NCI-H526 (cell line): ENCODE results near the gene ATP2A3.

Experiments used
- DNase-seq, 2 experiments: peaks; one replicate each; lab custom pipeline; 2025; lab: John Stamatoyannopoulos, UW

Gene ATP2A3

DNA sequence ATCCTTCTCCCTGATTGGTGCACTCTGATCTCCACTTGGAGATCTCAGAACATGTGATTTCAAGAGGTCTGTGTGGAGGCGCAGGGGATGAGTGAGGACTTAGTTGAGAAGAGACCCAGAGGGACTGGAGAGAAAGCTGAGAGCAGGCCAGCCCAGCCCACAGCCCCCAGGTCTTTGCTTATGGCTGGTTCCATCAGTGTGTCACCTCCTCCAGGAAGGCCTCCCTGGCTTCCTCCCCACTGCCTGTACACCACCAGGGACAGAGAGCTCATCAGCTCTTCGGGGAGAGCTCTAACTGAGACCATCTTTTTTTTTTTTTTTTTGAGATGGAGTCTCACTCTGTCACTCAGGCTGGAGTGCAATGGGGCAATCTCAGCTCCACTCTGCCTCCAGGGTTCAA is 51.4 kb downstream of the ATP2A3 start:
- no peak for DNase-seq

DNA sequence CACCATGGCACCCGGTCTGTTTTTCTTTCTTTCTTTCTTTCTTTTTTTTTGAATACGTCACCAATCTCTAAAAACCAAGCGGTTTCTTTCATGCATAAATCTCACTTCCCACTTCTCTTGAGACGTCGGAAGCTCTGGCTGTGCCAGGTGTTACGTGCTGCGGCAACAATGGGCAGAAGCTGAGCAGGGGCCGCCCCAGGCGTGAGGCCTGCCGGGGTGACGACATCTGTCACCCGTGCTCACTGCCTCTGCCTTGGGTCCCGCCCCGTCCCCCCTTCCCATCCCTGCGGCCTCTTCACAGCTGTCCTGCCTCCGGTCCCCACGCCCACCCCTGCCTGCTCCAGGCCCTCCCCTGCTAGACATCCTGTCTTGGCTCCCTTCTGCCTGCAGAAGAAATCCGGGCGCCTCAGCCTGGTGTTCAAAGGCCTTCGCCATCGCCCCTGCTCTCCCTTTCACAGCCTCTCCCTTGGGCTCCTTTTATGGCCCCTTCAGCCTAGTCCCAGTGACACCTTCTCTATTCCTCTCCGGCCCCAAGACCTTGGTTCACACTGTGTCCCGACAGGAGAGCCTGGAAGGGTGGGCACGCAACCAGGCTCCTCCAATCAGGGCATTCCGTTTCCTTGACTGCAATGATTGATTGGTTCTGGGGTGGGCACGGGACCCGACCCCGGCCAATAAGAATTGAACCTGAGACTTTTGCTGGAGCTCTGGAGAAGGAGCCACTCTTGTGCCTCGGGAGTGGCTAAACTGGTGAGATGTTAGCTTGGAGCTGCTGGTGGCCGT is 52.8 kb downstream of the ATP2A3 start:
- no peak for DNase-seq

DNA sequence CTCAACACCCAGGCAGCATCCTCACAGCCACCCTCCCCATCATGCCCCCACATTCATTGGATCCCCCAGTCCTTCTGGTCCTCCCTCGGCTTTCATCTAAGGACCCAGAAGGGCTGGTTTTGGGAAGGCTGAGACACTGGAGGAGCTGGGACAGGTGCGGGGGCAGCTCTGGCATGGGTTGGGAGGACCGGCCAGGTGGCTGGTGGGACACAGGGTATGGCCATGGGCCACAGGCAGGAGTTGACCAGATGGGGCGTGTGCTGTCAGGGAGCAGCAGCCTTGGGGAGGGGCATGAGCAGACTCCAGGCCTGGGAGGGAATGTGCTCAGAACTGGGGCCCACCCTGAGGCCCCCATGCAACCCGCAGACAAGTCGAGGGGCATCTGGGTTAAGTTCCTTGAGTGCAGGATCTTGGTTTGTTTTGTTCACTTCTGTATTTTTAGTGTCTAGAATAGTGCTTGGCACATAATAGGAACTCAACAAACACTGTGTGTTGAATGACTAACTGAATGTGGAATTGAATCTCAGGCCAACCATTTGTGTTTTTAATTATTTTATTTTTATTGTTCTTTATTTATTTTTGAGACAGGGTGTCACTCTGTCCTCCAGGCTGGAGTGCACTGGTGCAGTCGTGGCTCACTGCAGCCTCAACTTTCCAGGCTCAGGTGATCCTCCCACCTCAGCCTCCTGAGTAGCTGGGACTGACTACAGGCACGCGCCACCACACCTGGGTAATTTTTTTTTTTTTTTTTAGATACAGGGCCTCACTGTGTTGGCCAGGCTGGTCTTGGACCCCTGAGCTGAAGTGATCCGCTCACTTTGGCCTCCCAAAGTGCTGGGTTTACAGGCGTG is 53.6 kb downstream of the ATP2A3 start:
- DNase-seq, result no peak

DNA sequence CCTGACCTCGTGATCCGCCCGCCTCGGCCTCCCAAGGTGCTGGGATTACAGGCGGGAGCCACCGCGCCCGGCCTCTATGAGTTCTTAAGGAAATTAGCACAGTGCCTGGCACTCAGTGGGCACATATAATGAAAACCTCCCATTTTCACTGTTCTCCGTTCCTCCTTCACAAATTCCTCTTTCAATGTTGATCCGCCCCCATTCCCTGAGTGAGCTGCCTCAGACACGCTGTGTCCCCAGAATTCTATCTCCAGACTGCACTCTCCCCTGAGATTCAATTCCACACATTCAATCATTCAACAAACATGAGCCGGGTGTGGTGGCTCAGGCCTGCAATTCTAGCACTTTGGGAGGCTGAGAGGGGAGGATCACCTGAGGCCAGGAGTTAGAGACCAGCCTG is 55.0 kb downstream of the ATP2A3 start:
- no peak for DNase-seq

DNA sequence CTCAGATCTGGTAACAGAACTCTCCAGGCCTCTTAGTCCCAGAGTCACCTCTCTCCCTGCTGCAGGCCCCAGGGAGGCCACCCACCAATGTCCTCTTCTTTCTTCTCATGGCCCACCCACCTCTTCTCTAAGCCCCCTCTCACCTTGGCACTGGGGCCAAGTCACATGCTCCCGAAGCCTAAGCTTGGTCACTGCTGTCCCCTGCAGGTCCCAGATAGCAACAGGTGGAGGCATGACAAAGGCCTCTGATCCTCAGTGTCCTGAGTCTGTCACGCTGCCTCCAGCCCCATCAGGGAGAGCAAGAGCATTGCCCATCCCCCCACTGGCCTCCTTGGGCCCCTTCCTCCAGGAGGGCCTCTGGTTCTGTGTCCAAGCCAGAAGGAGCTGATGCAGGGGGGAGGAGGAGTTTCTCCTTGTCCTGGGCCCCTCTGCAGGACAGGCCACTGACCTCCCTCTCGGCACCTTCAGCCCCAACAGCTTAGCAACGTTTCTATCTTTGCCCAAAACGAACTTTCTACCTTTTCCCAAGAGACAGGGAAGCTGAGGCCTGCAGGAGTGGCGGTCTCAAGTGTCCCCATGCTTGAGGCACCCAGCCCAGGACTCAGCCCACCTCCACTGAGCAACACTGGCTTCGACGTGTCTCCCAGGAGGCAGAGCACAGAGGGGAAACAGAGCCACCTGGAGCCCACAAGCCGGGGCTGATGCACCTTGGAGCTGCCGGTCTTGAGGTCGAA is 56.6 kb downstream of the ATP2A3 start:
- DNase-seq, result no peak

DNA sequence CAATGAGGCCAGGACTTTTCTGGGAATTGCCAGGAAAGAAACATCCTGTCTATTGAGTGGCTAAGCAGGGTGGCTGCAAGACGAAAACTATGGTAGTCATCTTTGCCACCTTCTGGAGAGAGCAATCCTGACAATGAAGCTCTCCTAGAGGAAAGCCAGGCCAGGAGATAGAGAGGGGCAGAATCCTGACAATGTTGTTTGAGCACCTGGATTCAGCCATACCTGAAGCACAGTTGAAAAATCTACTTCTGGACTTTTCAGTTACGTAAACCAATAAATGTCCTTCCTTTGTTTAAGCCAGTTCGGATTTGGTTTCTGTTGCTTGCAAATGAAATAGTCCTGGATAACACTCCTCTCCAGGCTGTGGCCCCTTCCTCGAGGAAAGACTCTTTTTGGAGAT is 57.4 kb downstream of the ATP2A3 start:
- no peak for DNase-seq

DNA sequence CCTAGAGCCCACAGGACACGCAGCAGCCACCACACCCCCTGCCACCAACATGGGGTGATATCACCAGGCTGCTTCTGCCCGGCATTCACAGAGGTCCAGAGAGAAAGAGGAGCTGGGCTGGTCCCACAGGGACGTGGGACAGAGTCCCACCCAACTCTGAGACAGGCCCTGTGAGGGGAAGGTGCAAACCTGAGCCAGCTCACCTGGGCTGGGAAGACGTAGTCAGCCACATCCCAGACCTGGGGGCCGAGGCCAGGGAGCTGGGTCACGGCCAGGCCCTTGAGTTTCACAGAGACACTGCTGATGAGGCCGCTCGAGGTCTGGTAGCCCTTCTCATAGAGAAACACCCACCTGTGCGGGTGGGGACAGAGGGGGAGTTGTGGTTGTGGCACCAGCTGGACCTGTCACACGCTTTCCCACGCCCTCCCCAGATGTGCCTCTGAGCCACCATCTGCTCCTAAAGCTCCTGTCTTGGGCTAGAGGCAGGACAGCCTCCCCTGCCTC is 59.2 kb downstream of the ATP2A3 start:
- DNase-seq, result no peak

DNA sequence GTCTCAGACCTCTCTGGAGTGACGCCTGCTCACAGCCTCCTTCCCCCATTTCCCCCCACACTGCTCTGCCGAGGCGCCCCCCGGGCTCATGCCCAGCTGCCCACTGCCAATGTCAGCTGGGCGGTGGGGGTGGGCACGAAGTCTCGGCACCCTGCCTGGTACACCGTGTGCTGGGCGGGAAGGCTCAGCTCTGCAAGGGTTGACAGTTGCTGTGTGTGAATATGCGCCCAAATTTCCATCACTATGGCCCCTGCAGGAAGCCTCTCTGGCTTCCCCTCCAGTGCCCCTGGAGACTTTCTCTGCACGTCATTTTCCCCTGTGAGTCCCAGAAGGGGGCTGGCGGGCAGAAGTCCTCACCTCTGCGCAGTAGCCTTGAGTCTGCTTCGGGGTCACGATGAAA is 59.7 kb downstream of the ATP2A3 start:
- no peak for DNase-seq

DNA sequence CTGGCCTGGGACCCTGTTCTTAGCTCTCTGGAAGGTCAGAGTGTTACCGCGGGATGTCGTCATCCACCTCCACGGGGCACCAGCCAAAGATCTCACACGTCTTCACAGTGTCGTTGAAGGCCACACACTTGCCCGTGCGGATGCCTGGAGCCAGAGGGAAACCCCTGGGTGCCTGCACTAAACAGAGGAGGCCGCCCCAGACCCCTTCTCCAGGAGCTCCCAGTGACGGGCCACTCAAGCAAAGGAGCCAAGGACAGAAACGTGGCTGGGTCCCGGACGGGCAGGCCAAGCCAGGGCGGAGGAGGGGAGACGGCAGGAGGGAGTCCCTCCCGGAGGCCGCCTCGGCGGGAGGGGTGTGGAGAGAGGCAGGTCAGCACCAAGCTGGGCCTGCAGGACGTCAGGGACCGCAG is 60.4 kb downstream of the ATP2A3 start:
- DNase-seq, result no peak

DNA sequence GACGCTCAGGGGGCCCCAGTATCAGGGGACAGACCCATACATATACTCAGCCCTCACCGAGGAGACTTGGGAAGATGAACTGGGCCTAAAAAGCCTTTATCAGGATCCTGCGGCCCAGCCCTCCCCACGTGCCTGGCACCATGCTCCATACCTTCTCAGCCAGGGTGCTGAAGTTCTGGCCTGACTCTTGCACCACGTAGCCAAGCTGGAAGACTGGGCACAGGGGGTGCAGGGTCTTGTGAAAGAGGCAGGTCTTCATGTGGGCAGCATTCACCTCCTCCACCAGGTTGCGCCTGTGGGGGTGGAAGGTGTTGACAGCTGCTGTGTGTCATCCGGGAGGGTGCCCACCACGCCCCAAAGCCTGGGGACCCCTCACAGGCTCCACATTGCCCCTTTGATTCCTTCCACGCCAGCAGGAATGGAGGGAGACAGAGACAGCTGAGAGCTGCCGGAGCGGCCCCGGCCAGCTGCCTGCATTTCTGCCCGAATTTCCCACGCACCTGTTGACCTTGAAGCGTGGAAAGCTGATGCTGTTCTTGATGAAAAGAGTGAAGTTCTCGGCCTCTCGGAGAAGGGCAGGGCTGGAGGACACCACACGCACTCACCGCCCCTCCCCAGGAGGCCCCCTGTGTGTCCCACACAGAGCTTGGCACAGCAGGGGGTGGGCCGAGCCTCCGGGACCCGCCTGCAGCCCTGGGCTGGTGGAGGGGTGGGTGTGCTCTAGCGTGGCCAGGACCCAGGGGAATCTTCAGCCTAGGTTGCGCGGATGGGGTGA is 61.0 kb downstream of the ATP2A3 start:
- DNase-seq, result no peak

DNA sequence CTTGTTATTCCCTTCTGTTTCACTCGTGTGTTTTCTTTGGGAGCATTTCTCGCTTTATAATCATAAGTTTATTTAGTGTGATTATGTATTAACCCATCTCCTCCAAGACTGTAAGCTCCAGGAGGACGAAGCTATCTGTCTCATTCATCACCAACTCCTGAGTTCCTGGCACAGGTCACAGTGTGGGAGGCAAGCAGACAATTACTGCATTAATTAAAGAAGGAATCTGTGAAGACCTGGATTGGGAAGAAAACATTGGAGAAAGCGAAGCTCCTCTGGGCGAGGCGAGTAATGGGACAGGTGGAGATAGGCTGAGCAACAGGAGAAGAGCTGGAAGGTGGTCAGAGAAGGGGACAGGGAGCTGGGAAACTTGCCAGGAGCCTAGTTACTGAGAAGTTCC is 63.6 kb downstream of the ATP2A3 start:
- no peak for DNase-seq

DNA sequence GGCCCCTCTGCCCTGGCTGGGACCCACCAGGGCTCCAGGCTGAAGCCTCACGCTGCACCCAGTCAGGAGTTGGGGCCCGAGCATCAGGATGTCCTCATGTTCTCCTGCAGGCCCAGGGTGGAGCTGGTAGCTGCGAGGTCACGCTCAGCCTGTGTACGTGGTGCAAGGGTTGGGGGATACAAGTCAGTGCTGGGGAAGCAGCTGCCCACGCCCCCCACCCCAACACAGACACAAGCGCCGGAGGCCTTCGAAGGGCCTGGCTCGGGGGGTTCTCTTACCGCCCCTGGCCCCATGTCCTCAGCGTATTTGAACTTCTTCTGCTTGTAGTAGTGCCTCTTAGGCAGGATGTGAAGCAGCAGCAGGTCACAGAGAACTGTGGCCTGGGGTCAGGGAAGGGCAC is 66.5 kb downstream of the ATP2A3 start:
- no peak for DNase-seq

DNA sequence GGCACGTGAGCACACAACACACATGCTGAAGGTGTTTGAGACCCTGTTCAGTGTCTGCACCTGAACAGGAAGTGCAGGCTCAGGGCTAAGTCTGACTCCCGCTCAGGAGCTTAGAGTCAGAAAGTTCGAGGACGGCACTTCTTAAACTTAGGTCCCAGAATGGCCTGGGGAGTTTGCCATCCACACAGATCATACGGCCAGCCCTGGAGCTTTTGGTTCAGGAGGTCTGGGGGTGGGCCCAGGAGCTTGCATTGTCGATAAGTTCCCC is 67.3 kb downstream of the ATP2A3 start:
- no peak for DNase-seq

DNA sequence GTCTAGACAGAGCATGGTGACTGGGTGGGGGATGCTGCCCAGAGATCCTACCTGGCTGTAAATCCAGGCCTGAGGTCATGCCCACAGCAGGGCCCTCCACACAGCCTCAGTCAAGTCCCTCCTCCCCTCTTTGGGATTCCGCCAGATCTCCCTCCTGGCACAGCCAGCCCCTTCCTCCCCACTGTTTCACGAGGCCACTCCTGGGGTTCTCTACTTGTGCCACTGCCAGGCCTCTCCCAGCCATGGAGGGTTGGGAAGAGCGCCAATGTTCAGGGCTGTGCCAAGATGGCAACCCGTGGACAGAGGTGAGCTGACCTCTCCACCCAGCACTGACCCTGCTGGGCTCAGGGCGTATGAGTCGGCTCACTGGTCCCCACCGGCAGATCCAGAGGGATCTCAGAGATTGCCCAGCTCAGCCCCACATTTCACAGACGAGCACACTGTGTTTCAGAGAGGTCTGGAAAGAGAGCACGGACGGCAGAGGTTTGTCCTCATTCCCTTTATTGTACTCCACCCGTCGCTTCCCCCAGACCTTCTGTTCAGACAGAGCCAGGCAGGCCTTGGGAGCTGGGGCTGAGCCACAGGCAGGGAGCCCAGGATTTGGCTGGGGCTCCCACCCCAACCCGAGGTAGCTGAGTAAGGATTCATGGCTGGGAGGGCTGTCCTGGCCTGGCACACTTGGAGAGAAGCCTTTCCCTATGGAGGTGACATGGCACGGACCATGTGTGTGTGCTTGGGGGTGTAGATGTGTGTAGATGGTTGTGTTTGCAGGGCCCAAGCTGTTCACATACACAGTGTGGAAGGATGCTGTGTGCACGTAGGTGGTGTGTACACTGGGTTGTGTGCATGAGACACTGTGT is 67.9 kb downstream of the ATP2A3 start:
- DNase-seq, result no peak

DNA sequence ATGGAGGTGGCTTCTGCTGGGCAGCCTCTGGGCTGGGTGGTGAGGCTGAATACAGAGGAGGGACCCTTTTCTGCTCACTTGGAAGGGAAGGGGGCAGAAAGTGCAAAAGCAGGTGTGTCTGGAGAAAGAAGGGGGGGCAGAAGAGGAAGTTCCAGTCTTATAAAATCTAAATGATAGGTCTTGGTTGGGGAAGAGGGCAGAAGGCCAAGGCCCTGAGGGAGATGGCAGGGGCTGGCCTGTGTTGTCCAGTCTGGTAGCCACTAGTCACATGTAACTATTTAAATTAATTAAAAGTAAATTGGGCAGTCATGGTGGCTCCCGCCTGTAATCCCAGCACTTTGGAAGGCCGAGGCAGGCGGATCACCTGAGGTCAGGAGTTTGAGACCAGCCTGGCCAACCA is 68.9 kb downstream of the ATP2A3 start:
- no peak for DNase-seq

DNA sequence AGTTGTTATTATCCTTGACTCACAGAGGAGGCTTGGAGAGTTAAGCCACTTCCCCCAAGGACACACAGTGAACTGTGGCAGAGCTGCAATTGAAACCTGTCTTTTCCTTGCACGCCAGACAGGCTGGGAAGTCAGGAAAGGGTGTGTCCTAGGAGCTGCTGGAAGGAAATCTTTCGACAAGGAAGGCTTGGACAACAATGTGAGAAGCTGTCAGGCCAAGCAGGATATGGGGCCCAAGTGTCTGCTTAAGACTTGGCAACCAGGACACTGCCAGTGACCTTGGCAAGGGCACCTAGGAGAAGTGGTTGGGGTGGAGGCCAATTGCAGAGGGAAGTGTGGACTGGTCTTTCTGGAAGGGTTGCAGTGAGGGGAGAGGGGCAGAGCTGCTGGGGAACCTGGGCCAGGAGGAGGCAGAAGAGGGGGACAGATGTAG is 69.3 kb downstream of the ATP2A3 start:
- no peak for DNase-seq

DNA sequence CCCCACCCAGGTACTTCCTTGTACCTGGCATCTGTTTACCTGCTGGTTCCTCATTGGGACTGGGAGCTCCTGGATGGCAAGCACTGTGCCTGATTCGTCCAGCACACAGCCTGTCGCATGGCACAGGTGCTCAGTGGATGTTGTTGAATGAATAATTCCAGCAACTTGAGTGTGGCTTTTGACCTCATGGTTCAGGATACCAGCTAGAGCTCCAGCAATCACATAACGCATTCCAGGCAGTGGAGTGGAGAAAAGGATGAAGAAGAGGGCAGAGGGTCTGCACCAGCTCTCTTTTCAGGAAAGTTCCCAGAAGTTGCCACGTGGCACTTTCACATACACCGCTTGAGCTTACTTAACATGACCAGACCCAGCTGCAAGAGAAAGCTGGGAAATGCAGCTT is 70.0 kb downstream of the ATP2A3 start:
- no peak for DNase-seq

DNA sequence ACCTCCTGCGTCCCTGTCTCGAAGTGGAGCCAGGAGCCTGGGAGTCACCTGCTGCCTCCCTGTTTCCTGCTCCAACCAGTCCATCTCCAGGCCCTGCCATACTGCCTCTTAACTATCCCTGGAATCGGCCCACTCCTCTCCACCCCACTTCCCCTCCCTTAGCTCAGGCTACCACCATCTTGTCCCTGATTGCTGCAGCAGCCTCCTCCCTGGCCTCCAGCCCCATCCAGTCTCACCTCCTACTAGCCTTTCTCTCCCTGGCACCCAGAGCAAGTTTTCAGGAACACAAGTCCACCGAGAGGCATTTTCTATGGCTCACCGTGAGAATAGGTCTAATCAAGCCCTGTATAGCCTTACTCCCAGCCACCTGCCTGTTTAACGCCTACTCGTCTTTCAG is 70.5 kb downstream of the ATP2A3 start:
- no peak for DNase-seq

DNA sequence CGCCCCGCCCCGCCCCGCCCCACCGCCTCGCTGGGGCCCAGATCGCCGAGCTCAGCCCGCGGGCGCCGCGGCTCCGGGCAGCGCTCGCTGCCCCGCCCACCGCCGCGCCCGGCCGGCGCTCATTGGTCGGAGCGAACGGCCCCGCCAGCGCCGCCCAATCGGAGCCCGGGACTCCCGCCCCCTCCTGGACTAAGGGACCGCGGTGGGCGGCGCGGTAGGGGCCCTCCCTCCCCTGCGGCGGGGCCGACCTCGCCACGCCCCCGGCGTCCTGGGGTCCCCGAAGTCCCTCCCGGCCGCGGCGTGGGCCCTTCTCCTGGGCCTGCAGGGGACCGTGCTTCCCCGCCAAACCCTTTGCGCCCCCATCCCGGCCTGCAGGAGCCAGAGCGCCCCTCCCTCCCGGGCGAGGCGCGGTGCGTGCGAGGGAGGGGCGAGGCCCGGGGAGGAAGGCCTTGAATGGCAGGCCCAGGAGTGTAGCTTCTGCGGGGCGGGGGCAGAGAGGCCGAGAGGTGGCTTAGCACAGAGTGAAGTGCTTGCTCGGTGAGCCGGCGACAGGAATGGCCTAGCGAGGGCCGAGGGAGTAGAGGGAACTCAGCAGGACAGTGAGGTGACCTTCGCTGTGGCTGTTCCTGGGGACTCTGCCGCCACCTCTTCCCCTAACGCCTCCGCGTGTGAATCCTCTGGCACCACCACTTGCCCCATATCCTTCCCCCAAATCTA is 71.1 kb downstream of the ATP2A3 start, which contains the start of gene CAMKK1:
Gene CAMKK1, minus strand, starts transcription at position 51 of the 717 bp plus-strand sequence. CDS start 7,366 bp downstream, outside the sequence.
- peak; percentile 49 to 91 for DNase-seq
